Esophagus (tissue), 2 donors: ENCODE data around the gene CYSLTR2. TPM values are rescaled to one million over a fixed set of nuclear protein-coding genes. Genes with fewer than 3 reads are reported as not detected.

ENCODE experiments used
- H3K27ac ChIP-seq, 2 donors: one replicate each; pipeline ENCODE4 v1.5.1; 2013; ENCODE audit warnings: low read depth in 2 of 2, mild to moderate bottlenecking in 2 of 2, inconsistent platforms in 1 of 2, low read length in 1 of 2, moderate library complexity in 1 of 2
- H3K27me3 ChIP-seq, 2 donors: one replicate each; pipeline ENCODE4 v1.6.1; 2013; ENCODE audit warnings: low read length in 2 of 2, control low read depth in 1 of 2, mild to moderate bottlenecking in 1 of 2; ENCODE audit not compliant: insufficient read depth in 2 of 2, control insufficient read depth in 1 of 2
- H3K36me3 ChIP-seq, 2 donors: one replicate each; pipeline ENCODE4 v1.6.1; 2013; ENCODE audit warnings: low read length in 1 of 2; ENCODE audit not compliant: control insufficient read depth in 2 of 2, insufficient read depth in 2 of 2
- H3K4me1 ChIP-seq, 2 donors: one replicate each; pipeline ENCODE4 v1.6.1; 2013; ENCODE audit warnings: low read length in 1 of 2; ENCODE audit not compliant: control insufficient read depth in 2 of 2, insufficient read depth in 2 of 2
- H3K4me3 ChIP-seq, 2 donors: one replicate each; pipeline ENCODE4 v1.5.1; 2013; ENCODE audit warnings: low read length in 2 of 2, mild to moderate bottlenecking in 2 of 2, low read depth in 1 of 2, moderate library complexity in 1 of 2
- H3K9me3 ChIP-seq, 2 donors: one replicate each; pipeline ENCODE4 v1.6.1; 2013; ENCODE audit warnings: mild to moderate bottlenecking in 2 of 2, low read depth in 1 of 2, low read length in 1 of 2, moderate library complexity in 1 of 2; ENCODE audit not compliant: control insufficient read depth in 2 of 2, insufficient read depth in 1 of 2
- WGBS, 2 donors: extraction: QIAGEN DNeasy Blood & Tissue Kit; methylation state at CpG; one replicate each; pipeline ENCODE4 v1.1.7; 2013; 5-methylcytosine and 5-hydroxymethylcytosine counted together
- polyA plus RNA-seq, 2 donors: library from polyadenylated mRNA; stranded (reverse); fragments of 200-250 nt; gene quantifications; one replicate each; pipeline ENCODE4 v1.2.3, GENCODE V29; 2013
- donor health status: healthy with polysubstance abuse.
- donor health status: Bipolar disorder and iron deficiency.

CYSLTR2 gene
- polyA plus RNA-seq, 2 donors = 0.07 to 0.12 TPM

DNA sequence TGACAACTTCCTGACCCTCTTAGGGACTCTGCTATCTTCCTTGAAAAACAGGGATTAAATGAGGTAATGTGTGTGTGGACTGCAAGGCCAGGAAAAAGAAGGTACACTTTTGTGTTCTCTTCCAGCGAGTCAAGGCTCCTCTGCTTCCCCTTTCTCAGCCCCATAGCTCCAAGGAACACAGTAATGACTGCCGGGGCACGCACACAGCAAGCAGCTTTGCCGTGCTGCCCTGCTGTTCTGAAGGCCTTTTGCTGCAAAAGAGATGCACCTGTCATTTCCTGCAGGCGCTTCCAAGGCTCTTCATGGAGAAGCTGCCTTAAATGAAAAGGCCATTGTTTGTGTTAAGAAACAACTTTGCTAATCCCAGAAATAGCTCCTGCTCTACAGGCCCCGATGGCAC, 84.6 kb downstream of the CYSLTR2 start:
- Histone ChIP-seq H3K9me3 (no peaks in the 10 kb centered on the region), H3K36me3 (no peaks in the 10 kb centered on the region), H3K27me3 (no peaks in the 10 kb centered on the region), H3K27ac (no peak overlapping the region), H3K4me1 (no peaks in the 10 kb centered on the region), H3K4me3 (no peak overlapping the region)
- WGBS, 2 donors = 47 to 48% methylated on average over 6 of the region's 6 CpGs

DNA sequence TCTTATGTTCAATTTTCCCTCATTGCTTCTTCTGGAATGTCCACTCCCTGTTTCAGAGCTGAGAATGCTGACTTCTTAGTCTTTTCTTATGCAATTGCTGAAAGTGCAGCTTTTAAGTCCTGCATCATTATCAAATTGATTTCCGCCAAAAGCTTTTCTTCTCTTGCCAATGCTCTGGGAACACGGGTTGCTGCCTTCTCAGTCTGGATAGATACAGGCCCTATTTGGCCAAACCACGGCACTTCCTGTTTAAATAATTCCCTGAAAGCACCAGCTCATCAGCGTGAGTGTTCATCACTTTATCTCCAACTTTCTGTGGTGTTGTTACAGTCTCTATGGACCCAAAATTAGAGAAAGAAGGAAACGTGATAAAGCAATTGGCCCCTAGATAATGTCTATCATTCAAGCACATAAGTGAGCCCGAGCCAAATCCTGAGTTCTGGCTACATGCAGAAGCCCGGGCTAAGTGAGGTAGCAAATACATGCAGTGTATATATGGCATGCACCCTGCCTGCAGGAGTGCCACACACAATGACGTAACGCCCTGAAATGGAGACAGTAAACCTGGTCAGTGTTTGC, 85.7 kb downstream of the CYSLTR2 start:
- Histone ChIP-seq H3K9me3 (no peaks in the 10 kb centered on the region), H3K4me1 (no peaks in the 10 kb centered on the region), H3K27ac (no peak overlapping the region), H3K27me3 (no peaks in the 10 kb centered on the region), H3K36me3 (no peaks in the 10 kb centered on the region), H3K4me3 (no peak overlapping the region)
- 59 to 65% methylated on average over 9 of the region's 9 CpGs for WGBS, 2 donors

DNA sequence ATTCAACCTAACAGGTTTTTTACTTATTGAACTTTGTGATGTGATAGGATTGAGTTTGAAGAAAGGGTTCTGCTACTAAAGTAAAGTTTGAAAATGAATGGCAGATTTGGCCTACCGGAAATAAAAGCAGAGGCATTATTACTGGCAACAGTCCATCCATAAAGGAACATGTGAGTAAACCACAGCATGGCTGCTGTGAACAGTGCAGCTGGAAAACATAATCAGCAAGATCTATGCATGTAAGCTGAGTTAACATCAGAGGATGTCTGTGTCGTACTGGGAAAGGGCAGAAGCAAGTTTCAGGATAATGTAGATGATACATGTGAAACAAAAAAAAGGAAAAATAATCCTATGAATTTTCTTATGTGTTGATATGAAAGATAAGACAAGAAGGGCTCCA, 87.6 kb downstream of the CYSLTR2 start:
- H3K4me1 ChIP-seq = no peaks in the 10 kb centered on the region
- H3K27me3 ChIP-seq = no peaks in the 10 kb centered on the region
- H3K4me3 ChIP-seq = no peak overlapping the region
- no peaks in the 10 kb centered on the region for H3K36me3 ChIP-seq
- H3K27ac ChIP-seq = no peak overlapping the region
- WGBS, 2 donors = 46 to 53% methylated on average over 2 of the region's 2 CpGs
- no peaks in the 10 kb centered on the region for H3K9me3 ChIP-seq

DNA sequence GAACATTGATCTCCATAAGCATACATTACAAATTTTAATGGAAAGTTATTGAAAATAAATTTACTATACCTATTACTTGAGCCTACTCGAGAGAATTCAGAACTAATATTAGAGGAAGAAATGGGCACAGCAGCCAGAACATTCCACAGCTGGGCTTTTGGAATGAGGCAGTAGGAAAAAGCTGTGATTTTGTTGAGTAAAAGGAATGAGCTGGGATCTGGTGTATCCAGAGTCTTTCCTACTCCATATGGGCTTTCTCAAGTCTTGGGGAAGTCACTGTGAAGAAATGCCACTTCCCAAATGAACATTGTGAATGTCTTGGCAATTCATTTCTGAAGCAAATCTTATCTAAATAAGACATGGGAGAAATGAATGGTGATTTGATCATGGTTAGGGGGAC, 93.1 kb downstream of the CYSLTR2 start:
- 28 to 83% methylated on average over 1 of the region's 1 CpG for WGBS, 2 donors
- no peaks in the 10 kb centered on the region for H3K36me3 ChIP-seq

GRCh38 chr13:48748681-48749080, 95.0 kb downstream of the CYSLTR2 start:
- Histone ChIP-seq H3K9me3 (no peaks in the 10 kb centered on the region), H3K4me3 (no peak overlapping the region), H3K36me3 (no peaks in the 10 kb centered on the region), H3K27ac (no peak overlapping the region), H3K4me1 (peaks cover 0 to 4% of the 10 kb centered on the region in 2 donors), H3K27me3 (no peaks in the 10 kb centered on the region)
- WGBS, 2 donors = 76 to 83% methylated on average over 2 of the region's 2 CpGs

More for the DNA sequence above, 93.1 kb downstream of the CYSLTR2 start:
- no peaks in the 10 kb centered on the region for H3K27me3 ChIP-seq
- H3K4me3 ChIP-seq = no peak overlapping the region
- H3K27ac ChIP-seq = no peak overlapping the region
- H3K9me3 ChIP-seq = no peaks in the 10 kb centered on the region
- H3K4me1 ChIP-seq = peaks cover 0 to 4% of the 10 kb centered on the region in 2 donors

- Histone ChIP-seq H3K36me3 (no peaks in the 10 kb centered on the region), H3K4me1 (peaks cover 0 to 4% of the 10 kb centered on the region in 2 donors), H3K27me3 (no peaks in the 10 kb centered on the region), H3K4me3 (no peak overlapping the region), H3K9me3 (no peaks in the 10 kb centered on the region), H3K27ac (peak overlapping the region in 1 of 2 donors; percentile 31)
- WGBS, 2 donors = 52 to 70% methylated on average over 4 of the region's 4 CpGs
Measured at GRCh38 chr13:48749144-48749543, 95.4 kb downstream of the CYSLTR2 start.

GRCh38 chr13:48749699-48750473, 96.2 kb downstream of the CYSLTR2 start:
- H3K36me3 ChIP-seq = no peaks in the 10 kb centered on the region
- H3K27me3 ChIP-seq = no peaks in the 10 kb centered on the region
- WGBS, 2 donors = 17 to 20% methylated on average over 15 of the region's 15 CpGs
- H3K4me3 ChIP-seq = no peak overlapping the region
- H3K9me3 ChIP-seq = no peaks in the 10 kb centered on the region
- peak overlapping the region; percentile 22 to 58 for H3K27ac ChIP-seq
- H3K4me1 ChIP-seq = peaks cover 0 to 4% of the 10 kb centered on the region in 2 donors

DNA sequence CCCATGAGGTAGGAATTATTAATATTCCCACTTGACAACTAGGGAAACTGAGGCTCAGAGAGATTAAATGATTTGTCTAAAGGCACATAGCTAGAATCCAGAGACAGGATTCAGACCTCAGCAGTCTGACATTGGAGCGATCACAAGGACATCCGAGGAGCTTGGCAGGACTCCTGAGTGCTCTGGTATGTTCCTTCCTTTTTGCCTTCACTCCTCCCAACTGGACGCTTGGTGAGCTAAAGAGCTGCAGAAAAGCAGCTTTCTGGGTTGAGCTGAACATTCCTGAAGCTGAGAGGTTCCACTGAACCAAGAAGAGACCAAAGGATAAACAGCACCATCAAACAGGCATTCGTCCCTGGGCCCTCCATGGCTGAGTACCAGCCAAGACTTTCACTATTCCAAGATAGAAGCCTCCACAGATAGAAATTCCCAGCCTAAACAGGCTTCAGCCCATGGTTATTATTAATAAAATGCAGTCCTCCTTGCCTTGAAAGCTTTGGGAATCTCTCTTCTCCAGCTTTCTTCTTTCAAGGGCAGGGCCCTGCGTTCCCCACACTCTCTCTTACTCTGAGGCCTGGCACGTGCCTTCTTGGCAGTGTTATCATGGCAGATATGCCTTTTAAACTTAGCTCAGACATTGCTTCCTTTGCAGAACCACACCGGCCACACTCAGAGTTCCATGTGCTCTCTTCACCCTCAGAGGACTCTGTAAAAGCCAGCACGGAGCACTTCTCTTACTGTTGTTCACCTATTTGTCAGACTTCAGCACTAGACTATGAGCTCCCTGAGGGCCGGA, 97.1 kb downstream of the CYSLTR2 start:
- H3K27me3 ChIP-seq = no peaks in the 10 kb centered on the region
- WGBS, 2 donors = 73 to 78% methylated on average over 9 of the region's 9 CpGs
- peak overlapping the region in 1 of 2 donors; percentile 62 for H3K27ac ChIP-seq
- peaks cover 0 to 3% of the 10 kb centered on the region in 2 donors for H3K9me3 ChIP-seq
- peaks cover 0 to 4% of the 10 kb centered on the region in 2 donors for H3K4me1 ChIP-seq
- H3K36me3 ChIP-seq = no peaks in the 10 kb centered on the region
- H3K4me3 ChIP-seq = no peak overlapping the region

DNA sequence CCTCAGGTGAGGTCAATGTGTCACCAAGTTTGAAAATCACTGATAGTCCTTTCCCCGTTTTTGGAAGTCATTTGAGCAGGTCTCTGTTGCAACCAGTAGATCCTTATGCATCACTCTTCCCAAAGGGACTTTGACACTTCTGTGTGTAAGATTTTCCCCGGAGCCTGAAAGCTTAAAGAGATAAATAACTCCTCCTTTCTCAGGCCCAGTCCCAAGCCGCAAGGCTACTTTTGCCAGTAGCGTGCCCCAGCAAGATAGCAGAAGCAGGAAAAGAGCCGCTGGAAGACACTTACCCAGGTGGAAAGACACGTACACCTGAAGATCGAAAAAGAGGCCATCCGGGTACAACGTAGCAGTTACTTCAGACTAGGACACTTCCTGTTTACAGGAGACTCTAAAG, 106.9 kb downstream of the CYSLTR2 start:
- no peak overlapping the region for H3K27ac ChIP-seq
- no peaks in the 10 kb centered on the region for H3K27me3 ChIP-seq
- 82 to 85% methylated on average over 9 of the region's 9 CpGs for WGBS, 2 donors
- H3K4me3 ChIP-seq = no peak overlapping the region
- no peaks in the 10 kb centered on the region for H3K4me1 ChIP-seq
- no peaks in the 10 kb centered on the region for H3K36me3 ChIP-seq
- H3K9me3 ChIP-seq = peaks cover 0 to 4% of the 10 kb centered on the region in 2 donors
